Activated CD4-positive, CD25-positive, alpha-beta regulatory T cell treated with anti-CD3 and anti-CD28 coated beads, Interleukin-2, amount 50 U/mL, for 16 hours (primary cell): ENCODE data around the gene TPPP2.

ENCODE experiments used
- DNase-seq: peaks from one replicate; pipeline ENCODE4 v3.0.0-alpha.2; 2020; ENCODE audit warnings: low read depth, low spot score

The TPPP2 gene

GRCh38 chr14:21057803-21058675 is 28.0 kb downstream of the TPPP2 start, which contains the start of gene RNASE8:
Gene RNASE8, plus strand, starts transcription at chr14:21057822. Its CDS starts 71 bp downstream, at chr14:21057893.
- DNase-seq: no peak

GRCh38 chr14:21058903-21059302 is 28.9 kb downstream of the TPPP2 start:
- no peak for DNase-seq

- DNase-seq: no peak
Measured at GRCh38 chr14:21059842-21060613, 30.0 kb downstream of the TPPP2 start.

- no peak for DNase-seq
Measured at GRCh38 chr14:21060614-21061346, 30.8 kb downstream of the TPPP2 start.

GRCh38 chr14:21061347-21061668 is 31.3 kb downstream of the TPPP2 start:
- no peak for DNase-seq

- no peak for DNase-seq
Measured at GRCh38 chr14:21063479-21063878, 33.5 kb downstream of the TPPP2 start.

GRCh38 chr14:21066882-21067502 is 37.0 kb downstream of the TPPP2 start:
- no peak for DNase-seq

- DNase-seq: no peak
Measured at GRCh38 chr14:21068521-21069387, 38.7 kb downstream of the TPPP2 start.

- DNase-seq: no peak
Measured at GRCh38 chr14:21069388-21070082, 39.5 kb downstream of the TPPP2 start.

GRCh38 chr14:21070083-21070609 is 40.1 kb downstream of the TPPP2 start, which contains the start of gene ARHGEF40:
Gene ARHGEF40, plus strand, starts transcription at chr14:21070304. Its CDS starts 93 bp downstream, at chr14:21070397.
- DNase-seq: no peak

GRCh38 chr14:21070610-21071224 is 40.7 kb downstream of the TPPP2 start:
- DNase-seq: no peak

- DNase-seq: no peak
Measured at GRCh38 chr14:21071225-21072030, 41.4 kb downstream of the TPPP2 start.

- DNase-seq: no peak
Measured at GRCh38 chr14:21072031-21072473, 42.0 kb downstream of the TPPP2 start.

- no peak for DNase-seq
Measured at GRCh38 chr14:21072781-21073339, 42.8 kb downstream of the TPPP2 start.

- no peak for DNase-seq
Measured at GRCh38 chr14:21073921-21074320, 43.9 kb downstream of the TPPP2 start.

GRCh38 chr14:21074398-21075272 is 44.6 kb downstream of the TPPP2 start:
- DNase-seq: no peak
